Measurements from ENCODE around the gene ENTPD6. TPM values are rescaled to one million over a fixed set of nuclear protein-coding genes. Genes with fewer than 3 reads are reported as not detected.

The ENTPD6 gene
- total RNA-seq, 3 donors from 2014 or later (not counting 1 experiment from before 2014, with no cell fraction given), result 36.4 to 43.1 (median 41.4) TPM

DNA sequence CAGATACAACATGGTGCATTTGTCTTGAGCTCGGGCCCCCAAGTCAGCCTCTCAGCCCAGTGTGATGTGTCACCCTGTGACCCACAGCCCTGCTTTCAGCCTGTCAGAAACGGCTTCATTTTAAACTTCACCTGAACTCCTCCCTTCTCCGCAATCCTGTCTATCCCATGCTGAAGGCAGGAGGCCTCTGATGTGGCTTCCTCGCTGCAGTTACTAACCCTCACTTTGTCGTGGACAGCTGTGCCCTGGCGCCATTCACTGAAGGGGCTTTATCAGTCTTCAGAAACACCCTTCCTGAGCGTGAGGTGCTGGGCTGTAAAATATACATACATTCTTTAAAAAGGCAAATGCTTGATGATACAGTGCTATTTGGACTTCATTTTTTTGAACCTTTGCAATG, 7.9 kb upstream of the ENTPD6 start:
- Histone ChIP-seq H3K4me1 (ENCODE audit: control insufficient read depth, insufficient read depth, low read length) (no peaks in the 10 kb centered on the region), H3K36me3 (ENCODE audit: control insufficient read depth, insufficient read depth, low read length) (no peaks in the 10 kb centered on the region), H3K9me3 (ENCODE audit: control insufficient read depth, insufficient read depth, low read length) (no peaks in the 10 kb centered on the region), H3K27me3 (ENCODE audit: control insufficient read depth, insufficient read depth, low read length) (peaks cover 3% of the 10 kb centered on the region), H3K27ac (ENCODE audit: low read length) (no peak overlapping the region), H3K4me3 (ENCODE audit: low read length) (no peak overlapping the region)
- intact Hi-C loops (cut with micrococcal nuclease), result no loop called here
- H3K9me3 Mint-ChIP-seq, result peaks cover 3 to 5% of the 10 kb centered on the region in 2 donors
- DNase-seq (no peak), ATAC-seq (no peak)
- peaks cover 10% of the 10 kb centered on the region for H3K36me3 Mint-ChIP-seq
- peaks cover 28 to 35% of the 10 kb centered on the region in 2 donors for H3K27me3 Mint-ChIP-seq (ENCODE audit: low read depth in 2 of 2)
- 56% methylated on average over 7 of the region's 7 CpGs for WGBS (ENCODE audit: insufficient coverage)
- H3K4me1 Mint-ChIP-seq, result no peaks in the 10 kb centered on the region
- H3K27ac Mint-ChIP-seq, result no peak overlapping the region
- no peak overlapping the region for H3K4me3 Mint-ChIP-seq
- TF ChIP-seq, protein P1, sequence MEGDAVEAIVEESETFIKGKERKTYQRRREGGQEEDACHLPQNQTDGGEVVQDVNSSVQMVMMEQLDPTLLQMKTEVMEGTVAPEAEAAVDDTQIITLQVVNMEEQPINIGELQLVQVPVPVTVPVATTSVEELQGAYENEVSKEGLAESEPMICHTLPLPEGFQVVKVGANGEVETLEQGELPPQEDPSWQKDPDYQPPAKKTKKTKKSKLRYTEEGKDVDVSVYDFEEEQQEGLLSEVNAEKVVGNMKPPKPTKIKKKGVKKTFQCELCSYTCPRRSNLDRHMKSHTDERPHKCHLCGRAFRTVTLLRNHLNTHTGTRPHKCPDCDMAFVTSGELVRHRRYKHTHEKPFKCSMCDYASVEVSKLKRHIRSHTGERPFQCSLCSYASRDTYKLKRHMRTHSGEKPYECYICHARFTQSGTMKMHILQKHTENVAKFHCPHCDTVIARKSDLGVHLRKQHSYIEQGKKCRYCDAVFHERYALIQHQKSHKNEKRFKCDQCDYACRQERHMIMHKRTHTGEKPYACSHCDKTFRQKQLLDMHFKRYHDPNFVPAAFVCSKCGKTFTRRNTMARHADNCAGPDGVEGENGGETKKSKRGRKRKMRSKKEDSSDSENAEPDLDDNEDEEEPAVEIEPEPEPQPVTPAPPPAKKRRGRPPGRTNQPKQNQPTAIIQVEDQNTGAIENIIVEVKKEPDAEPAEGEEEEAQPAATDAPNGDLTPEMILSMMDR (IDR thresholded peaks at IDR 0.05), result no peak

DNA sequence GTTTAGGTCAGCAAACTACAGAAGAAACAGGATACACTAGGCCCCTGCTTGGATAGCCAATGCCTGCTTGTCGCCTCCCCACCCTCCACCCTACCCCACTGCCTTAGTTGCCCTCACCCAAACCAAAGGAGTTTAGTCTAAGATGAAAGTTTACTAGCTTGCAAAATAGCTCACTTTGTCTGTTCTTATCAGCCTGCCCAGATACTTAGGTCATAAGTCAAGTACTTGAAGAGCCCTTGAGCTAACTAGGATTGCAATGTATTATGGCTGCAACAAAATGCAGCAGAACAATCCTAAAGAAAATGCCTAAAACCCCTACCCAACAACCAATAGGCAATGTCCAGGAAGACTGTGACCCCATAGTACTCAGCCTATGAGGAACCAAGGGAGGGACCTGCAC, 7.3 kb upstream of the ENTPD6 start:
- Mint-ChIP-seq H3K4me1 (no peaks in the 10 kb centered on the region), H3K9me3 (peaks cover 3 to 5% of the 10 kb centered on the region in 2 donors), H3K27me3 (ENCODE audit: low read depth in 2 of 2) (peaks cover 28 to 29% of the 10 kb centered on the region in 2 donors), H3K4me3 (no peak overlapping the region), H3K36me3 (peaks cover 9% of the 10 kb centered on the region), H3K27ac (no peak overlapping the region)
- H3K4me3 ChIP-seq (ENCODE audit: low read length), result no peak overlapping the region
- no peaks in the 10 kb centered on the region for H3K9me3 ChIP-seq (ENCODE audit: control insufficient read depth, insufficient read depth, low read length)
- H3K4me1 ChIP-seq (ENCODE audit: control insufficient read depth, insufficient read depth, low read length), result no peaks in the 10 kb centered on the region
- no peak for ATAC-seq
- 78% methylated on average over 1 of the region's 1 CpG for WGBS (ENCODE audit: insufficient coverage)
- H3K36me3 ChIP-seq (ENCODE audit: control insufficient read depth, insufficient read depth, low read length), result no peaks in the 10 kb centered on the region
- TF ChIP-seq, protein P1 (IDR thresholded peaks at IDR 0.05), result no peak
- DNase-seq, result no peak
- H3K27ac ChIP-seq (ENCODE audit: low read length), result no peak overlapping the region
- intact Hi-C loops (cut with micrococcal nuclease), result no loop called here
- peaks cover 3% of the 10 kb centered on the region for H3K27me3 ChIP-seq (ENCODE audit: control insufficient read depth, insufficient read depth, low read length)

DNA sequence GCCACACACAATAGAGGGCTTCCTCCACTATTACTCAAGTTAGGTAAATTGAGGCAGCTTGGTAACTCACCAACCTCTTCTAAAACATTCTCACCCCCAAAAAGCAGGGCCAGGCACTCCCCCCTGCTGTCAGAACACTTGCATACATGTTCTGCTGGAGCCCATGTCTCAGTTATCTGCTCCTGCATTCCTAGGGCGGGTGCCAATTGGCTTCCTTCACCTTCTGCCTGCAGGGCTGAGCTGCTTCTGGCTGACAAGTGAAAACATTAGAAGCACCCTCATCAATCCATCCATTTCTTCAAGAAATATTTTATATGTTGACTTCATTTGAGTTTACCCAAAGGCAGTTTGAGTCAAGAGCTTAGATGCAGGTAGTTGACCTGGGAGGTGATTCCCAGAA, 4.5 kb upstream of the ENTPD6 start:
- no peaks in the 10 kb centered on the region for H3K9me3 Mint-ChIP-seq
- TF ChIP-seq, protein P1 (IDR thresholded peaks at IDR 0.05), result no peak
- ATAC-seq (no peak), DNase-seq (no peak)
- peaks cover 1 to 7% of the 10 kb centered on the region in 2 donors for H3K27me3 Mint-ChIP-seq (ENCODE audit: low read depth in 2 of 2)
- Histone ChIP-seq H3K9me3 (ENCODE audit: control insufficient read depth, insufficient read depth, low read length) (no peaks in the 10 kb centered on the region), H3K27me3 (ENCODE audit: control insufficient read depth, insufficient read depth, low read length) (peaks cover 3% of the 10 kb centered on the region), H3K4me3 (ENCODE audit: low read length) (no peak overlapping the region), H3K36me3 (ENCODE audit: control insufficient read depth, insufficient read depth, low read length) (no peaks in the 10 kb centered on the region), H3K4me1 (ENCODE audit: control insufficient read depth, insufficient read depth, low read length) (peaks cover 12% of the 10 kb centered on the region), H3K27ac (ENCODE audit: low read length) (no peak overlapping the region)
- H3K27ac Mint-ChIP-seq, result no peak overlapping the region
- 89% methylated on average over 1 of the region's 1 CpG for WGBS (ENCODE audit: insufficient coverage)
- intact Hi-C loops (cut with micrococcal nuclease), result no loop called here
- H3K36me3 Mint-ChIP-seq, result no peaks in the 10 kb centered on the region
- H3K4me1 Mint-ChIP-seq, result peaks cover 12 to 15% of the 10 kb centered on the region in 2 donors
- no peak overlapping the region for H3K4me3 Mint-ChIP-seq

DNA sequence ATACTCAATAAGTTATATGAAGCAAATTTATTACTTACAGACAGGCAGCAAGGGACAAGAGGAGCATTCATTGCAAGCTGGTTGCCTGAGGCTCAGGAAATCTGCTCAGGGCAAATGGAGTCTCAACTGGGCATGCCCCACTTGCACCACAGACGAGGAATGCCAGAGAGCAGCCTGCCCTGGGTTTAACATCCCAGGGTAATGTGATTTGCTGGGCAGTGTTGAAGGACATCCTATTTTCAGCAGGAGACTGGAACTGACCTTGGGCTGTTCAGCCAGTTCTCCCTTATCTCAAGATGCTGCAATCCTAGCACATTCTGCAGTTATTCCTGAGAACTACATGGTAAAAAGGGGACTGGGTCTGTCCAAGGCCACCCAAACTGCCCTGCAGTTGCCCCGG, 3.8 kb upstream of the ENTPD6 start:
- H3K9me3 ChIP-seq (ENCODE audit: control insufficient read depth, insufficient read depth, low read length), result no peaks in the 10 kb centered on the region
- Mint-ChIP-seq H3K4me3 (no peak overlapping the region), H3K4me1 (peaks cover 18 to 21% of the 10 kb centered on the region in 2 donors), H3K36me3 (no peaks in the 10 kb centered on the region), H3K9me3 (no peaks in the 10 kb centered on the region), H3K27me3 (ENCODE audit: low read depth in 2 of 2) (peaks cover 0 to 7% of the 10 kb centered on the region in 2 donors), H3K27ac (no peak overlapping the region)
- H3K36me3 ChIP-seq (ENCODE audit: control insufficient read depth, insufficient read depth, low read length), result no peaks in the 10 kb centered on the region
- WGBS (ENCODE audit: insufficient coverage), result 90% methylated on average over 2 of the region's 2 CpGs
- H3K27ac ChIP-seq (ENCODE audit: low read length), result no peak overlapping the region
- no peak for DNase-seq
- TF ChIP-seq, protein P1 (IDR thresholded peaks at IDR 0.05), result no peak
- H3K4me1 ChIP-seq (ENCODE audit: control insufficient read depth, insufficient read depth, low read length), result peaks cover 18% of the 10 kb centered on the region
- ATAC-seq, result no peak
- H3K27me3 ChIP-seq (ENCODE audit: control insufficient read depth, insufficient read depth, low read length), result peaks cover 3% of the 10 kb centered on the region
- intact Hi-C loops (cut with micrococcal nuclease), result no loop called here
- H3K4me3 ChIP-seq (ENCODE audit: low read length), result no peak overlapping the region
